Kidney epithelial cell (primary cell): ENCODE results near the gene CCDC196. TPM values are rescaled to one million over a fixed set of nuclear protein-coding genes. Genes with fewer than 3 reads are reported as not detected.
"Not testable (repeated sequence)": the region's sequence is repeated elsewhere in the genome, so short reads cannot be mapped to it uniquely, and the experiment has no call there.

Source experiments
- DNase-seq: peaks from one replicate; pipeline ENCODE4 v3.0.0-alpha.2; 2010; ENCODE audit warnings: low read depth
- H3K27me3 ChIP-seq: 2 replicates; pipeline ENCODE4 v1.6.0; 2011; ENCODE audit warnings: low read length; ENCODE audit not compliant: control insufficient read depth, insufficient read depth
- H3K36me3 ChIP-seq: 2 replicates; pipeline ENCODE4 v1.5.1; 2011; ENCODE audit warnings: low read length; ENCODE audit not compliant: control insufficient read depth, insufficient read depth
- H3K4me3 ChIP-seq: 2 replicates; pipeline ENCODE4 v1.5.1; 2011; ENCODE audit warnings: low read depth, mild to moderate bottlenecking, control low read depth, low read length
- CTCF ChIP-seq: IDR thresholded peaks from 2 replicates; pipeline ENCODE4 v1.5.1; 2011; ENCODE audit warnings: mild to moderate bottlenecking, moderate library complexity, low read length, control low read depth, inconsistent platforms; ENCODE audit not compliant: insufficient read depth, poor library complexity, severe bottlenecking
- total RNA-seq: library from RNA; depleted of rRNA; stranded (reverse); fragments of >200 nt; gene quantifications from 2 replicates; pipeline ENCODE4 v1.2.3, GENCODE V29; 2015

Gene CCDC196
- total RNA-seq, 1 donor from 2014 or later = not detected

- Histone ChIP-seq H3K4me3 (no peak overlapping the region), H3K27me3 (no peaks in the 10 kb centered on the region), H3K36me3 (no peaks in the 10 kb centered on the region)
- DNase-seq = no peak
- no peak for TF ChIP-seq CTCF
Measured at GRCh38 chr14:66496188-66496807, 10.1 kb downstream of the CCDC196 start.

GRCh38 chr14:66496911-66497310, 10.7 kb downstream of the CCDC196 start:
- Histone ChIP-seq H3K4me3 (no peak overlapping the region), H3K36me3 (no peaks in the 10 kb centered on the region), H3K27me3 (no peaks in the 10 kb centered on the region)
- no peak for TF ChIP-seq CTCF
- no peak for DNase-seq

- H3K27me3 ChIP-seq = no peaks in the 10 kb centered on the region
- TF ChIP-seq CTCF = no peak
Measured at GRCh38 chr14:66498311-66498710, 12.1 kb downstream of the CCDC196 start.

GRCh38 chr14:66501592-66501991, 15.4 kb downstream of the CCDC196 start:
- Histone ChIP-seq H3K27me3 (no peaks in the 10 kb centered on the region), H3K36me3 (no peaks in the 10 kb centered on the region), H3K4me3 (no peak overlapping the region)
- TF ChIP-seq CTCF = no peak
- no peak for DNase-seq

More at GRCh38 chr14:66498311-66498710, 12.1 kb downstream of the CCDC196 start:
- no peak overlapping the region for H3K4me3 ChIP-seq
- DNase-seq = no peak
- H3K36me3 ChIP-seq = no peaks in the 10 kb centered on the region

- not testable (repeated sequence) for H3K27me3 ChIP-seq, H3K36me3 ChIP-seq, H3K4me3 ChIP-seq, DNase-seq
Measured at GRCh38 chr14:66502836-66503235, 16.7 kb downstream of the CCDC196 start.

GRCh38 chr14:66503532-66503931, 17.4 kb downstream of the CCDC196 start:
- no peak for TF ChIP-seq CTCF
- Histone ChIP-seq H3K27me3 (no peaks in the 10 kb centered on the region), H3K4me3 (no peak overlapping the region), H3K36me3 (no peaks in the 10 kb centered on the region)
- no peak for DNase-seq
